Measurements from ENCODE around the gene ZCWPW1.

GRCh38 chr7:100464791-100465190 is 36.3 kb upstream of the ZCWPW1 start:
- TF ChIP-seq, protein P1, sequence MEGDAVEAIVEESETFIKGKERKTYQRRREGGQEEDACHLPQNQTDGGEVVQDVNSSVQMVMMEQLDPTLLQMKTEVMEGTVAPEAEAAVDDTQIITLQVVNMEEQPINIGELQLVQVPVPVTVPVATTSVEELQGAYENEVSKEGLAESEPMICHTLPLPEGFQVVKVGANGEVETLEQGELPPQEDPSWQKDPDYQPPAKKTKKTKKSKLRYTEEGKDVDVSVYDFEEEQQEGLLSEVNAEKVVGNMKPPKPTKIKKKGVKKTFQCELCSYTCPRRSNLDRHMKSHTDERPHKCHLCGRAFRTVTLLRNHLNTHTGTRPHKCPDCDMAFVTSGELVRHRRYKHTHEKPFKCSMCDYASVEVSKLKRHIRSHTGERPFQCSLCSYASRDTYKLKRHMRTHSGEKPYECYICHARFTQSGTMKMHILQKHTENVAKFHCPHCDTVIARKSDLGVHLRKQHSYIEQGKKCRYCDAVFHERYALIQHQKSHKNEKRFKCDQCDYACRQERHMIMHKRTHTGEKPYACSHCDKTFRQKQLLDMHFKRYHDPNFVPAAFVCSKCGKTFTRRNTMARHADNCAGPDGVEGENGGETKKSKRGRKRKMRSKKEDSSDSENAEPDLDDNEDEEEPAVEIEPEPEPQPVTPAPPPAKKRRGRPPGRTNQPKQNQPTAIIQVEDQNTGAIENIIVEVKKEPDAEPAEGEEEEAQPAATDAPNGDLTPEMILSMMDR (IDR thresholded peaks at IDR 0.05): no peak
- TF ChIP-seq POLR2A (IDR thresholded peaks at IDR 0.05): no peak

Data from Peyer's patch (tissue), 4 donors.